Measurements from ENCODE around the gene CD99. TPM values are rescaled to one million over a fixed set of nuclear protein-coding genes. Genes with fewer than 3 reads are reported as not detected.

Gene CD99
- total and polyA plus RNA-seq, 9 of the 15 experiments (the other 6 are each of a cell fraction or from before 2014, with no cell fraction given): 5.0 to 55.3 (median 34.5) TPM

GRCh38 chrX:2696698-2697215 lies 5.7 kb downstream of the CD99 start (continued):
- TF ChIP-seq ETV6 (IDR thresholded peaks at IDR 0.05; ENCODE audit: borderline replicate concordance in 1 of 2, low read depth in 2 of 2, low read length in 1 of 2) (peak in 1 of 2 experiments; percentile 84; a peak in 3 of 4 replicates), ETV6 (CRISPR knock-in tag; IDR thresholded peaks at IDR 0.05; ENCODE audit: borderline replicate concordance) (no peak), GABPA (tag; conservative IDR thresholded peaks at IDR 0.05; ENCODE audit: low read depth) (0 out of 2 replicates have a peak, but pooled peaks have one; percentile 37), ZFP36 (IDR thresholded peaks at IDR 0.05; ENCODE audit: low read depth, low read length, partially characterized antibody) (no peak), SFPQ (IDR thresholded peaks at IDR 0.05; ENCODE audit: low read depth, low read length) (no peak), NRF1 (conservative IDR thresholded peaks at IDR 0.05 in 1 of 2, IDR thresholded peaks at IDR 0.05 in 1 of 2) (no peak), IRF2 (CRISPR knock-in tag; IDR thresholded peaks at IDR 0.05) (no peak), ZNF212 (CRISPR knock-in tag; IDR thresholded peaks at IDR 0.05) (no peak), BRD4 (IDR thresholded peaks at IDR 0.05) (no peak), POLR2B (IDR thresholded peaks at IDR 0.05; ENCODE audit: low read depth, partially characterized antibody) (no peak), JUND (IDR thresholded peaks at IDR 0.05; ENCODE audit: borderline replicate concordance, low read depth, low read length) (0 out of 2 replicates have a peak, but pooled peaks have one; percentile 34), JUND (tag; IDR thresholded peaks at IDR 0.05; ENCODE audit: borderline replicate concordance, low read depth, low read length) (no peak; the same call in 2 of the 3 replicates), NFRKB (IDR thresholded peaks at IDR 0.05; ENCODE audit: low read depth) (no peak), REST (IDR thresholded peaks at IDR 0.05; ENCODE audit: borderline replicate concordance) (no peak), REST (CRISPR knock-in tag; IDR thresholded peaks at IDR 0.05; ENCODE audit: low read depth) (no peak), UBTF (IDR thresholded peaks at IDR 0.05; ENCODE audit: borderline replicate concordance in 1 of 2, low read depth in 2 of 2, low read length in 2 of 2) (no peak)
